Thoracic aorta (tissue), 2 donors: Measurements from ENCODE around the gene MYO1D. TPM values are rescaled to one million over a fixed set of nuclear protein-coding genes. Genes with fewer than 3 reads are reported as not detected.

Source experiments
- ATAC-seq: fragments of 150-250 bp; one replicate; pipeline ENCODE4 v1.8.0; 2017; ENCODE audit warnings: low read depth; ENCODE audit not compliant: insufficient number of reproducible peaks, low FRiP score
- DNase-seq: peaks from one replicate; pipeline ENCODE4 v3.0.0-alpha.2; 2020; ENCODE audit warnings: low spot score
- H3K27ac ChIP-seq, 2 donors: fragments of 200-600 bp; sonication (generic); 1 replicate in 1 of 2; 2 replicates in 1 of 2; pipeline ENCODE4 v1.5.1; 2016; ENCODE audit warnings: mild to moderate bottlenecking in 2 of 2, moderate library complexity in 2 of 2
- H3K27me3 ChIP-seq: fragments of 200-600 bp; sonication (generic); replicated peaks from 2 replicates; pipeline ENCODE4 v1.6.0; 2016; ENCODE audit warnings: mild to moderate bottlenecking; ENCODE audit not compliant: insufficient read depth
- H3K36me3 ChIP-seq: fragments of 200-600 bp; sonication (generic); one replicate; pipeline ENCODE4 v1.5.1; 2016
- H3K4me1 ChIP-seq, 2 donors: fragments of 200-600 bp; sonication (generic); 1 replicate in 1 of 2; 2 replicates in 1 of 2; pipeline versions ENCODE4 v1.5.1 to v1.6.0; 2016; ENCODE audit warnings: low read depth in 2 of 2, mild to moderate bottlenecking in 1 of 2; ENCODE audit not compliant: control insufficient read depth in 1 of 2
- H3K4me3 ChIP-seq: fragments of 200-600 bp; sonication (generic); 2 replicates; pipeline ENCODE4 v1.5.1; 2016; ENCODE audit warnings: mild to moderate bottlenecking
- H3K9me3 ChIP-seq: fragments of 200-600 bp; sonication (generic); 2 replicates; pipeline ENCODE4 v1.5.1; 2016
- total RNA-seq, 2 donors: library from RNA; depleted of rRNA; stranded (reverse); fragments of >200 nt; gene quantifications; one replicate each; pipeline versions ENCODE4 v1.1.0 to v1.2.3, GENCODE V29; 2016
- TF ChIP-seq, protein P1 (sequence below): fragments of 200-600 bp; sonication (generic); IDR thresholded peaks from one replicate; pipeline ENCODE4 v1.5.1; 2019; ENCODE audit warnings: antibody characterized with exemption

The MYO1D gene
- total RNA-seq, 2 donors from 2014 or later: 257 to 370 TPM

GRCh38 chr17:32464374-32464773 lies 412.6 kb downstream of the MYO1D start:
- H3K4me3 ChIP-seq: no peak overlapping the region
- DNase-seq: no peak
- TF ChIP-seq, protein P1, sequence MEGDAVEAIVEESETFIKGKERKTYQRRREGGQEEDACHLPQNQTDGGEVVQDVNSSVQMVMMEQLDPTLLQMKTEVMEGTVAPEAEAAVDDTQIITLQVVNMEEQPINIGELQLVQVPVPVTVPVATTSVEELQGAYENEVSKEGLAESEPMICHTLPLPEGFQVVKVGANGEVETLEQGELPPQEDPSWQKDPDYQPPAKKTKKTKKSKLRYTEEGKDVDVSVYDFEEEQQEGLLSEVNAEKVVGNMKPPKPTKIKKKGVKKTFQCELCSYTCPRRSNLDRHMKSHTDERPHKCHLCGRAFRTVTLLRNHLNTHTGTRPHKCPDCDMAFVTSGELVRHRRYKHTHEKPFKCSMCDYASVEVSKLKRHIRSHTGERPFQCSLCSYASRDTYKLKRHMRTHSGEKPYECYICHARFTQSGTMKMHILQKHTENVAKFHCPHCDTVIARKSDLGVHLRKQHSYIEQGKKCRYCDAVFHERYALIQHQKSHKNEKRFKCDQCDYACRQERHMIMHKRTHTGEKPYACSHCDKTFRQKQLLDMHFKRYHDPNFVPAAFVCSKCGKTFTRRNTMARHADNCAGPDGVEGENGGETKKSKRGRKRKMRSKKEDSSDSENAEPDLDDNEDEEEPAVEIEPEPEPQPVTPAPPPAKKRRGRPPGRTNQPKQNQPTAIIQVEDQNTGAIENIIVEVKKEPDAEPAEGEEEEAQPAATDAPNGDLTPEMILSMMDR: no peak
- no peaks in the 10 kb centered on the region for H3K27me3 ChIP-seq
- H3K9me3 ChIP-seq: no peaks in the 10 kb centered on the region
- no peak for ATAC-seq
- H3K27ac ChIP-seq: no peak overlapping the region
- peaks cover 48% of the 10 kb centered on the region for H3K36me3 ChIP-seq
- no peaks in the 10 kb centered on the region for H3K4me1 ChIP-seq

DNA sequence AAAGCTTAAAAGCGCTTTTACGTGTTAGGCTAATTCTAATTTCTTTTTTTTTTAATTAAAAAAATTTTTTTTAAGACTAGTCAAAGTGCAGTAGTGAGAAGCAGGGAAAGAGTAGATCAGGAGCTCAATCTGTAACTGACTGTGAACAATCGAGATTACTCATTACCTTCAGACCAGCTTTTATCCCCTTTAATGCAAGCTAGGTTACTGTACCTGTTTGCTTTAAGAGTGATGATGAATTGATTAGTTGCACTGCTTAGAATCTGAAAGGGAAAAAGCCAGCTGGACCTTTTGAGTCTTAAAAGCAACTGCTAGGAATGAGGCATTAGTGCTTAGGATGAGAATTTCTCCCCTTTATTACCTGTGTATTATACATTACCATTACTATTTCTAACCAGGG lies 413.6 kb downstream of the MYO1D start:
- no peak overlapping the region for H3K4me3 ChIP-seq
- peaks cover 48% of the 10 kb centered on the region for H3K36me3 ChIP-seq
- DNase-seq (no peak), ATAC-seq (no peak)
- H3K27me3 ChIP-seq: no peaks in the 10 kb centered on the region
- TF ChIP-seq, protein P1: no peak
- no peaks in the 10 kb centered on the region for H3K4me1 ChIP-seq
- H3K27ac ChIP-seq: no peak overlapping the region
- H3K9me3 ChIP-seq: no peaks in the 10 kb centered on the region

GRCh38 chr17:32461853-32462617 lies 414.9 kb downstream of the MYO1D start:
- H3K4me1 ChIP-seq: no peaks in the 10 kb centered on the region
- H3K4me3 ChIP-seq: no peak overlapping the region
- no peak for DNase-seq
- H3K36me3 ChIP-seq: peaks cover 46% of the 10 kb centered on the region
- ATAC-seq: no peak
- H3K27me3 ChIP-seq: no peaks in the 10 kb centered on the region
- TF ChIP-seq, protein P1: peak; percentile 48
- no peaks in the 10 kb centered on the region for H3K9me3 ChIP-seq
- no peak overlapping the region for H3K27ac ChIP-seq

DNA sequence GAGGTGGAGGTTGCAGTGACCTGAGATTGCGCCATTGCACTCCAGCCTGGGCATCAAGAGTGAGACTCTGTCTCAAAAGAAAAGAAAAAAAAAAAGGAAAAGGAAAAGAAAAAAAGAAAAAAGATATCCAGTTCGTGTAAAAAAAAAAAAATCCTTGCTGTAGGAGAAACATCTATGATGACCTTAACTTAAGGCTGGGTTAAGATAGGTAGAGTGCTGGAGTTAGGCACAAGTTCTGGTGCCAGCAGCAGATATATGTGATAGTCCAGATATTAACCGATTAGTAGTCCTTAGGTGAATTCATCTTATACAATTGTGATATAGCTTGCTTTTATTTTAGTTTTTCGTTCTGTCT lies 415.4 kb downstream of the MYO1D start:
- DNase-seq (no peak), ATAC-seq (no peak)
- TF ChIP-seq, protein P1: no peak
- Histone ChIP-seq H3K4me3 (no peak overlapping the region), H3K27me3 (no peaks in the 10 kb centered on the region), H3K27ac (no peak overlapping the region), H3K36me3 (peaks cover 45% of the 10 kb centered on the region), H3K4me1 (no peaks in the 10 kb centered on the region), H3K9me3 (no peaks in the 10 kb centered on the region)

DNA sequence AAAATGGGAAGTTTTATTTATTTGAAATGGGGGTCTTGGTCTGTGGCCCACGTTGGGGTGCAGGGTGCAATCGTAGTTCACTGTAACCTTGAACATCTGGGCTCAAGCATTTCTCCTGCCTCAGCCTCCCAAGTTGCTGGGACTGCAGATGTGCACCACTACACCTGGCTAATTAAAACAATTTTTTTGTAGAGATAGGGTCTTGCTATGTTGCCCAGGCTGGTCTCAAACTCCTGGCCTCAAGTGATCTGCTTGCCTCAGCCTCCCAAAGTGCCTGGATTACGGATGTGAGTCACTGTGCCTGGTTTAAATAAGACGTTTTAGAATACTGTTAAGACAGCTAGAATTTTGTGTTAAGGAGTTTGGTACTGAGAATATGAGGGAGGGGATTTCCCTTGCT lies 416.9 kb downstream of the MYO1D start:
- ATAC-seq (no peak), DNase-seq (no peak)
- no peaks in the 10 kb centered on the region for H3K27me3 ChIP-seq
- H3K9me3 ChIP-seq: no peaks in the 10 kb centered on the region
- no peak overlapping the region for H3K27ac ChIP-seq
- TF ChIP-seq, protein P1: no peak
- H3K4me3 ChIP-seq: no peak overlapping the region
- no peaks in the 10 kb centered on the region for H3K4me1 ChIP-seq
- peaks cover 43% of the 10 kb centered on the region for H3K36me3 ChIP-seq
